ENCODE measurements around the gene INSYN2A.
A peak's percentile ranks its signal among the peaks of the same experiment; 100 is the strongest.

The INSYN2A gene

GRCh38 chr10:127196282-127197153 lies at the start of gene INSYN2A:
INSYN2A (minus strand) TSS chr10:127196591; CDS start chr10:127176395, 20,196 bp downstream.
- peak in 46 of 58 donors; percentile 11 to 80 (median 46) for DNase-seq

DNA sequence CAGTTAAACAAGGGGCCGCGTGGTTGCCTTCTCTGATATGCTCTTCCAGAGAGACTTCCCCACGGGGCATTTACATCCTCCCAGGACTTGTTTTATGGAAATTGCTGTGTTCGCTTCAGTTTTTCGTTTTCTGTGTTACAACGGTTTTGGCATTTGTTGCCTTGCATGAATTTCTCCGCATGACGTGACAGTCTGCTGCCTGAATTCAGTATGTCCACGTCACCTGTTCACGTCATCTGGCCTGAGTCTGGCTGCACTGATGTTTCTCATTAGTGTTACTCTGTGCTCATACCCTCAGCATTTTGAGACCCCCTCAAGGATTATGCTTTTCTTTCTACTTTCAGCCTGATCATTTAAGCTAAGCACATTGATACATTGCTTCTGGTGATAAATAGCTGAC lies 49.1 kb upstream of the INSYN2A start:
- DNase-seq = no peak

GRCh38 chr10:127243490-127244272 lies 47.3 kb upstream of the INSYN2A start:
- peak in 2 of 58 donors; percentile 19 to 23 for DNase-seq

DNA sequence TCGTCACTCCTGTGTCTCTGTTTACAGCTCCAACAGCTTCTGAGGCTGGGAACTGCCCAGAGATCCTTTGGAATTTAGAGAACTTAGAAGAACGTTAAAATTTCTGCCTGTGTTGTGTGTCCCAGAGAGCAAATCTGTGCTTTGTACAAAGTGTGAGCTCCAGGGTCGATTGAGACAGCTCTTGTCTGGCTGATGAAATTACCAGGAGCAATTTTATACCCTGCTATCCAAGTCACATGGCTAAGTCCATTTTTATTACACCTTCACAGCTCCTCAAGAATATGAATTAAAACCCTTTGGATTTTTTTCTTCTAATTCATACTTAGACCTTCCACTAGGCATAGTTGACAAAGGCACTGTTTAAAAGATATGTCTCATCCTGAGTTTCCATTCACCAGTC lies 46.5 kb upstream of the INSYN2A start:
- DNase-seq = no peak

- DNase-seq = no peak
Observed at GRCh38 chr10:127236266-127236665, 39.9 kb upstream of the INSYN2A start.

- no peak for DNase-seq
Observed at GRCh38 chr10:127234306-127234800, 38.0 kb upstream of the INSYN2A start.

DNA sequence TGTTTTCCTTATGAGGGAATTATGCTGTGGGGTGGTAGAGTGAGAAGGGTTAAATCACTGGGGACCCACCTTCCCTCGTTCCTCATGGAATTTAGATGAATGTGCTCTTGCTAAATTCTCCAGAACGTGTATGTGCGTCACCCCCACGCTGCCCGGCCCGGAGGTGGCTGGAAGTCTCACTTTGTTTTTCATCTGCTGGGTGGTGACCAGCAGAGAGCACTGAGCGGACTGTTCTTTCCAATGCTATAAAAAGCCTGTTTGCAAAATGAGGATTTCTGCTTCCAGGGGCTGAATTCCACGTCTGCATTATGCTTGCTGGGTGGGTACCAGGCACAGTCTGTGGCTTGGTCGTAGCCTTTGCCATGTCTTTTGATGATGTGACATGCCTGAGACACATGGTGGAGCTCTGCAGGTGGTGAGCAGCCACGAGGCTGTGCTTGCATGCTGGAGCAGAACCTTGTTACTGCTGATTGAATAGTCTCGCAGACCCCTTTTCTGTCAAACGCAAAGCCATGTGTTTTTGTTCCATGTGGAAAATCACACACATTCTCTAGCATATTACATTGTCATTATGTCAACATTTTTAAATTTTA lies 31.9 kb upstream of the INSYN2A start:
- peak in 16 of 58 donors; percentile 6 to 56 (median 18) for DNase-seq

DNA sequence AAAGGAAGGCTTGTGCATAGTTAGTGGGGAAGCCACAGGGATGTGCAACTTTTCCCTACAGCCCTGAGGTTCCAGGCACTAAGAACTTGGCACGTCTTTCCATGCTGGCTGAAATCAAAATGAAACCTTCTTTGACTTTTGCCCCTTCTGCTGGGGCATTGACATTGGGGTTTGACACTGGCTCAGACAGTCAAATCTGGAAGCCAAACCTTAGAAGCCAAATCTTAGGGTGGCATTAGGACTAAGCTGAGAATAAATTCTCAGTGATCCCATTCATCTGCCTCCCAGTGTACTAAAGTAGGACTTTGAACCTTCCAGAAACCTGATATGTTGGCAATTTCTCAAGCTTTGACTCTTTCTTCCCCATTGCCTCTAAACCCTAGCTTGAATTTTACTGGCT lies 31.3 kb upstream of the INSYN2A start:
- DNase-seq = no peak

GRCh38 chr10:127227027-127227426 lies 30.6 kb upstream of the INSYN2A start:
- DNase-seq = no peak

- no peak for DNase-seq
Observed at GRCh38 chr10:127221281-127221680, 24.9 kb upstream of the INSYN2A start.

GRCh38 chr10:127218658-127219057 lies 22.3 kb upstream of the INSYN2A start:
- DNase-seq = no peak

- DNase-seq = no peak
Observed at GRCh38 chr10:127216786-127217185, 20.4 kb upstream of the INSYN2A start.

DNA sequence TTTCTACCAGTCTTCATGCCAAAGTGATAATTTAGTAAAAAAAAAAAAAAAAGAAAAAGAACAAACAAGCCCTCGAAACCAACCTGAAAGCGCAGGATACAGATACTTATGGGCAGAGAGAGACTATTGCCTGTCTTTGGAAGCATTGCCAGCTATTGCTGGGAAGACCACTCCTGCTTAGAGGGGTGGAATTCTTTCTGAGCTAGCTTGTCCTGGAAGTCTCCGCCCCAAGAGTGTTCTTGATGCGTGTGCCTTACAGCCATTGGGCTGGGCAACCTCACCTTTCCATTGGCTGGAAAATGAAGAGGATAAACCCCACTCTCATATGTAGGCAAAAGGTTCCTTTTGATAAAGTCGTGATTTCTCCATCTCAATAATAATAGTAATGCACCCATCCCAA lies 19.9 kb upstream of the INSYN2A start:
- DNase-seq = no peak

GRCh38 chr10:127215866-127216265 lies 19.5 kb upstream of the INSYN2A start:
- DNase-seq = no peak

DNA sequence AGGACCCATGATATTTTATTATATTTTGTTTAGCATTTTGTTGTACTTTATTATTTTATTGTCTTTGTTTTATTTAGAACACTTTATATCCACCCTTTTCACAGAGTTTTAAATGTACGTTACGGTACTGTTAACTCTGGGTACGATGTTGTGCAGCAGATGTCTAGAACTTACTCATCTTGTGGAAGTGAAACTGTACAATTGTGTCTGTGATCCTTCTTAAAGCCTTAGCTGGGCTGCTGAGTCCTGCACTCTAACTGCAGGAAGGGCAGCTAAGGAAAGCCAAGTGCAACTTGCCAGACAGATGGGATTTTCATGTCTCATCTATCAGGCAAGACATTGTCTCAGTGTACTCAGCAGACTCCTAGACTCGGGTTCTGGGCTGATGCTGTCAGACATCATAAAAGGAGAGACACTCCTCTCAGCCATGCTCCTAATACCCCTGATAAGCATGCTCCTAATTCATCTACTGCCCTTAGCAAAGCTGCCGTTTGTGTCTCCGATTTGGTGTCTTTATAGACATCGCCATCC lies 14.6 kb upstream of the INSYN2A start:
- no peak for DNase-seq

GRCh38 chr10:127207081-127207480 lies 10.7 kb upstream of the INSYN2A start:
- no peak for DNase-seq

DNA sequence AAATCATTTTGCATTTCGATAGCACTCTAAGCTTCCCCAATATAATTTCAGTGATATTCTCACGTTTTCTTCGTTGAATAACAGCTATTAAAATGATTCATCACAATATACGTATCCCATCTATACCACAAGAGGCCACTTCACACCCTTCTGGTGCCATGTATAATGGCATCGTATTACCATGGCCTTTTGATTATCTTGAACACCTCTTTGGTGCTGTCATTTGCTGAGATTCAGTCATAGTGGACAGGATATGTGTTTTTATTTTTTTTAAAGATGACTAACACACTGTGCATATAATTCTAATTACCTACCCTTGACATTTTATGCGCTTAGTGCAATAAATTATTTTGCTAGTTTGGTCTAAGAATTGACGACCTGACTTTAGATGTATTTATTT lies 6.7 kb upstream of the INSYN2A start:
- no peak for DNase-seq

- no peak for DNase-seq
Observed at GRCh38 chr10:127200646-127201045, 4.3 kb upstream of the INSYN2A start.

DNA sequence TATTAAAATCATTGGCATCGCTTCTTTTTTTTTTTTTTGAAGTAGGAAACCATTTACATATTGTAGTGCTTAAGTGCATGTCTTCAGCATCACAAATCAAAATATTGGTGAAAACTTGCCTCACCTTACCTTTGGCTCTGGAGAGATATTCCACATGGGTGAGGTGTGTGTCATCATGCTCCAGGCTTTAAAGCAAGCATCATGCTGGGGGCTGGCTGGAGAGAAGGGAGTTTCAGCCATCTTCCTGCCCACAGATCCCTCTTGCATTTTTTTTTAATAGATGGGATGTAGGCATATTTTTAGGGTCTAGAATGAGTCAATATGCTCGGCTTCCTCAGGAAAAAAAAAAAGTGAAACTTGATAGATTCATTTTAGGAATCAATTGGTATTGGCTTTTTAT lies 2.3 kb upstream of the INSYN2A start:
- DNase-seq = no peak

- no peak for DNase-seq
Observed at GRCh38 chr10:127198307-127198706, 1.9 kb upstream of the INSYN2A start.

GRCh38 chr10:127197154-127197432 lies 702 bp upstream of the INSYN2A start:
- peak in 1 of 58 donors; percentile 41 for DNase-seq

Measured in anterior cingulate cortex (tissue), 58 donors.